ENCODE data around the gene ZDHHC12.

DNA sequence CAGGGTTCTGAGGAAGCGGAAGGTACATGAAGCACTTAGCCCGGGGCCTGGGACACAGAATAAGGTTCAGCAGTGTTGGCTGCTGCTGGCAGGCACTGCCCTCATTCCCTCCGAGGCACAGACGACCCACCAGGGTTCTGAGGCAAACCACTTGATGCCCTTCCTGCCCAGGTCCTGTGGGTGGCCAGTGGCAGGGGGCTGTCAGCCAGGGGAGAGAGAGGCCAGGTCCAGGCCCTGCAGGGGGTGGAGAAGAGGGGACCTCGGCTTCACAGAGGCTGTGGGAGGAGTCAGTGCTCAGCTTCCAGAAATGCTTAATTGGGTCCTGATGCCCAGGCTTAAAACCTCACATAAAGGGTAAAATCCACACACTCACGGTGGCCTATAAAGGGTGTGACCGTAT is 4.4 kb upstream of the ZDHHC12 start:
- TF ChIP-seq L3MBTL2 (conservative IDR thresholded peaks at IDR 0.05), result no peak
- TF ChIP-seq ZNF384 (IDR thresholded peaks at IDR 0.05), result no peak
- TF ChIP-seq, protein P1, sequence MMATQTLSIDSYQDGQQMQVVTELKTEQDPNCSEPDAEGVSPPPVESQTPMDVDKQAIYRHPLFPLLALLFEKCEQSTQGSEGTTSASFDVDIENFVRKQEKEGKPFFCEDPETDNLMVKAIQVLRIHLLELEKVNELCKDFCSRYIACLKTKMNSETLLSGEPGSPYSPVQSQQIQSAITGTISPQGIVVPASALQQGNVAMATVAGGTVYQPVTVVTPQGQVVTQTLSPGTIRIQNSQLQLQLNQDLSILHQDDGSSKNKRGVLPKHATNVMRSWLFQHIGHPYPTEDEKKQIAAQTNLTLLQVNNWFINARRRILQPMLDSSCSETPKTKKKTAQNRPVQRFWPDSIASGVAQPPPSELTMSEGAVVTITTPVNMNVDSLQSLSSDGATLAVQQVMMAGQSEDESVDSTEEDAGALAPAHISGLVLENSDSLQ (IDR thresholded peaks at IDR 0.05), result no peak
- TF ChIP-seq FOXK2 (IDR thresholded peaks at IDR 0.05), result no peak
- TF ChIP-seq ELF4 (IDR thresholded peaks at IDR 0.05), result no peak
- no peak for TF ChIP-seq SP1 (IDR thresholded peaks at IDR 0.05)
- TF ChIP-seq NFRKB (IDR thresholded peaks at IDR 0.05), result no peak
- TF ChIP-seq ARNT (IDR thresholded peaks at IDR 0.05), result no peak
- no peak for TF ChIP-seq TARDBP (IDR thresholded peaks at IDR 0.05)

All from HEK293T (cell line).